Caco-2 (cell line): ENCODE measurements around the gene STX8. TPM values are rescaled to one million over a fixed set of nuclear protein-coding genes. Genes with fewer than 3 reads are reported as not detected.

ENCODE experiments used
- BruUV-seq: library from RNA; stranded (reverse); fragments of 400-500 nt; replicated peaks from 2 replicates; lab custom pipeline; 2021; lab: Mats Ljungman, UMichigan
- CTCF ChIA-PET: fragments of 300-600 bp; sonication (Branson Sonifier 250); formaldehyde crosslinking; loops from one replicate; lab custom pipeline; 2022; ENCODE audit warnings: antibody characterized with exemption; lab: Charles Lee
- POLR2A ChIA-PET: fragments of 300-600 bp; sonication (Branson Sonifier 250); formaldehyde crosslinking; loops from one replicate; lab custom pipeline; 2022; ENCODE audit warnings: antibody characterized with exemption; lab: Charles Lee
- DNase-seq, 2 experiments: peaks; one replicate each; pipeline versions ENCODE4 v3.0.0 to v3.0.0-alpha.2; 2020 to 2022
- H3K27me3 ChIP-seq: replicated peaks from 2 replicates; pipeline ENCODE4 v1.6.0; 2011; ENCODE audit warnings: low read length; ENCODE audit not compliant: control insufficient read depth, insufficient read depth
- H3K36me3 ChIP-seq: 2 replicates; pipeline ENCODE4 v1.5.1; 2011; ENCODE audit warnings: low read length; ENCODE audit not compliant: control insufficient read depth, insufficient read depth
- H3K4me1 ChIP-seq: fragments of 250-450 bp; sonication (Bioruptor Pico); 2 replicates; pipeline ENCODE4 v1.5.1; 2020; ENCODE audit warnings: mild to moderate bottlenecking
- H3K4me3 ChIP-seq: 2 replicates; pipeline ENCODE4 v1.5.1; 2011; ENCODE audit warnings: low read depth, mild to moderate bottlenecking, control low read depth, low read length
- H3K9me3 ChIP-seq: fragments of 250-450 bp; sonication (Bioruptor Pico); 2 replicates; pipeline ENCODE4 v1.5.1; 2020; ENCODE audit warnings: mild to moderate bottlenecking, moderate library complexity
- H3K27ac Mint-ChIP-seq: one replicate; pipeline ENCODE4 v1.8.0; 2022; ENCODE audit warnings: mixed read lengths; ENCODE audit not compliant: unreplicated experiment
- H3K27me3 Mint-ChIP-seq: one replicate; pipeline ENCODE4 v1.8.0; 2022; ENCODE audit warnings: mixed read lengths; ENCODE audit not compliant: insufficient read depth, unreplicated experiment
- H3K36me3 Mint-ChIP-seq: one replicate; pipeline ENCODE4 v1.8.0; 2022; ENCODE audit warnings: mild to moderate bottlenecking, mixed read lengths; ENCODE audit not compliant: insufficient read depth, unreplicated experiment
- H3K4me1 Mint-ChIP-seq: one replicate; pipeline ENCODE4 v1.8.0; 2022; ENCODE audit warnings: low read depth, mixed read lengths; ENCODE audit not compliant: unreplicated experiment
- H3K4me3 Mint-ChIP-seq: one replicate; pipeline ENCODE4 v1.8.0; 2022; ENCODE audit warnings: mild to moderate bottlenecking, moderate library complexity, mixed read lengths; ENCODE audit not compliant: unreplicated experiment
- H3K9me3 Mint-ChIP-seq: one replicate; pipeline ENCODE4 v1.8.0; 2022; ENCODE audit warnings: mixed read lengths; ENCODE audit not compliant: unreplicated experiment
- intact Hi-C: fragments of 100-400 bp; cut with micrococcal nuclease; formaldehyde crosslinking; loops from one replicate; pipeline ENCODE4 v1.10.0; 2022; ENCODE audit not compliant: unreplicated experiment
- total RNA-seq: library from RNA; stranded (reverse); gene quantifications from 2 replicates; pipeline ENCODE4 v1.2.3, GENCODE V29; 2022
- TF ChIP-seq, protein P1 (sequence below), 2 experiments: fragments of 200-600 bp in 1 of 2; IDR thresholded peaks; 1 replicate in 1 of 2; 2 replicates in 1 of 2; pipeline versions ENCODE4 v1.5.1 to v1.8.0; 2011 to 2022; ENCODE audit warnings: antibody characterized with exemption in 1 of 2, control low read depth in 1 of 2, inconsistent platforms in 1 of 2, low read depth in 1 of 2, low read length in 1 of 2, mild to moderate bottlenecking in 1 of 2, moderate library complexity in 1 of 2; ENCODE audit not compliant: insufficient read depth in 1 of 2, severe bottlenecking in 1 of 2, unreplicated experiment in 1 of 2

STX8 gene
- total RNA-seq, 1 experiment from 2014 or later: 22.6 TPM

DNA sequence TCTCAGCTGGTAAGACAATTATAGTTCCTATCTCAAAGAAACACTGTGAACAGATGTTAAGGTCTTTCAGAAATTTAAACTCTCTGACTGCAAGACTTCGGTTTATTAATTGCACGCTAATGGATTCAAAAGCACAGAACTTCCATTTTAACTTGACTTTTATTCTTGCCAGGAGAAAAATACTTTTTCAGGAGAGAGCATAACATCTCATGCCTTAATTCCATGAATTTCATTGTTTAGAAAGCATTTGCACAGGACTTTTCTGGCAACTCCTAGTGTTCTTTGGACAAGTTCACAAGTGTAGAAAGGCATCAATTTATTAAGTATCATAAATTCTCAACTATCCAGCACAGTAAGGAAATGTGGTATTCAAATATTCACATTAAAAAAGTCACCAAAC lies 22.4 kb downstream of the STX8 start:
- Mint-ChIP-seq H3K27me3 (no peaks in the 10 kb centered on the region), H3K36me3 (no peaks in the 10 kb centered on the region), H3K4me3 (no peak overlapping the region), H3K9me3 (no peaks in the 10 kb centered on the region), H3K4me1 (no peaks in the 10 kb centered on the region), H3K27ac (no peak overlapping the region)
- TF ChIP-seq, protein P1, sequence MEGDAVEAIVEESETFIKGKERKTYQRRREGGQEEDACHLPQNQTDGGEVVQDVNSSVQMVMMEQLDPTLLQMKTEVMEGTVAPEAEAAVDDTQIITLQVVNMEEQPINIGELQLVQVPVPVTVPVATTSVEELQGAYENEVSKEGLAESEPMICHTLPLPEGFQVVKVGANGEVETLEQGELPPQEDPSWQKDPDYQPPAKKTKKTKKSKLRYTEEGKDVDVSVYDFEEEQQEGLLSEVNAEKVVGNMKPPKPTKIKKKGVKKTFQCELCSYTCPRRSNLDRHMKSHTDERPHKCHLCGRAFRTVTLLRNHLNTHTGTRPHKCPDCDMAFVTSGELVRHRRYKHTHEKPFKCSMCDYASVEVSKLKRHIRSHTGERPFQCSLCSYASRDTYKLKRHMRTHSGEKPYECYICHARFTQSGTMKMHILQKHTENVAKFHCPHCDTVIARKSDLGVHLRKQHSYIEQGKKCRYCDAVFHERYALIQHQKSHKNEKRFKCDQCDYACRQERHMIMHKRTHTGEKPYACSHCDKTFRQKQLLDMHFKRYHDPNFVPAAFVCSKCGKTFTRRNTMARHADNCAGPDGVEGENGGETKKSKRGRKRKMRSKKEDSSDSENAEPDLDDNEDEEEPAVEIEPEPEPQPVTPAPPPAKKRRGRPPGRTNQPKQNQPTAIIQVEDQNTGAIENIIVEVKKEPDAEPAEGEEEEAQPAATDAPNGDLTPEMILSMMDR (IDR thresholded peaks at IDR 0.05; ENCODE audit: insufficient read depth in 1 of 2, low read depth in 1 of 2, low read length in 1 of 2, severe bottlenecking in 1 of 2, unreplicated experiment in 1 of 2): no peak
- intact Hi-C loops: no loop called here
- no peaks in the 10 kb centered on the region for H3K36me3 ChIP-seq
- no peaks in the 10 kb centered on the region for H3K9me3 ChIP-seq
- H3K4me1 ChIP-seq: no peaks in the 10 kb centered on the region
- POLR2A ChIA-PET: no interaction called here
- CTCF ChIA-PET: no interaction called here
- H3K27me3 ChIP-seq: no peaks in the 10 kb centered on the region
- no peak overlapping the region for H3K4me3 ChIP-seq
- no peak for DNase-seq
- no TSS peak for BruUV-seq

DNA sequence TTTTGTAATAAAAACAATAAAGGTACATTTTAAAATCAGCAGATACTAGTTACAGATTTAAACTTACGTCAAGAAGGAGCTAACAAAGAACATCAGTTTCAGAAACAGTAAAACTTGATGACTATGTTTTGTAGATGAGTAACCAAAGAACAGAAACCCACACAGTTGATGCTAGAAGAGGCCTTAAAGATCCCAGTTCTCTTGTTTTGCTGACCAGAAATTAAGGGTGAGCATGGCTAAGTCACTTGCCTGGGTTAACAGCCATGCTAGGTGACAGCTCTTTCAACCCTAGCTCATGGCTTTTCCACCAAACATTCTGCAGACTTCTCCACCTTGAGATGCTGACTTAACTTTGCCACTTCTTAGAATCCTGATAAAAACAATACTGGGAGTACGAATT lies 26.4 kb downstream of the STX8 start:
- Mint-ChIP-seq H3K4me1 (no peaks in the 10 kb centered on the region), H3K36me3 (no peaks in the 10 kb centered on the region), H3K4me3 (no peak overlapping the region), H3K9me3 (no peaks in the 10 kb centered on the region), H3K27me3 (no peaks in the 10 kb centered on the region), H3K27ac (no peak overlapping the region)
- no TSS peak for BruUV-seq
- Histone ChIP-seq H3K4me3 (no peak overlapping the region), H3K9me3 (no peaks in the 10 kb centered on the region), H3K36me3 (no peaks in the 10 kb centered on the region), H3K27me3 (no peaks in the 10 kb centered on the region), H3K4me1 (no peaks in the 10 kb centered on the region)
- TF ChIP-seq, protein P1 (IDR thresholded peaks at IDR 0.05; ENCODE audit: insufficient read depth in 1 of 2, low read depth in 1 of 2, low read length in 1 of 2, severe bottlenecking in 1 of 2, unreplicated experiment in 1 of 2): no peak
- ChIA-PET CTCF (no interaction called here), POLR2A (no interaction called here)
- no peak for DNase-seq
- intact Hi-C loops: no loop called here

DNA sequence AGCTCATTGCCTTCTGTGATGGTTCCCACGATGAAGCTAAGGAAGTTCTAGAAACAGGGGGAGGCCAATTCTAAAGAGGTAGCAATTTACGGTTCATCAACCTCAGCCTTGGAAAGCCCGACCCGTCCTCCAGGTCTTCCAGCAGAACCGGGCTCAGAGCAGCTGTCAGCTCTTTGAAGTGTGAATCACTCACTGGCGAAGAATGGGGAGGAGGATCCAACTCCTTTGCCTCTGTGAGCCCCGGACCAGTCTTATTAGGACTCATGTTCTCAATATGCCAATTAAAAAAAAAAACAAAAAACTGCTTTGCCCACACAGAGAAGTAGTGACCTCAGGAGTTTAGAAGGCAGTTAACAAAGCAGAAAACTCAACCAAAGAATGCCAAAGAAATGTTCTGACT lies 31.4 kb downstream of the STX8 start:
- POLR2A ChIA-PET: no interaction called here
- no peak overlapping the region for H3K4me3 Mint-ChIP-seq
- TF ChIP-seq, protein P1 (IDR thresholded peaks at IDR 0.05; ENCODE audit: insufficient read depth in 1 of 2, low read depth in 1 of 2, low read length in 1 of 2, severe bottlenecking in 1 of 2, unreplicated experiment in 1 of 2): no peak
- H3K4me1 ChIP-seq: no peaks in the 10 kb centered on the region
- H3K27ac Mint-ChIP-seq: no peak overlapping the region
- H3K4me3 ChIP-seq: no peak overlapping the region
- no peaks in the 10 kb centered on the region for H3K27me3 Mint-ChIP-seq
- intact Hi-C loops: no loop called here
- DNase-seq: no peak
- H3K4me1 Mint-ChIP-seq: no peaks in the 10 kb centered on the region
- H3K36me3 ChIP-seq: no peaks in the 10 kb centered on the region
- no peaks in the 10 kb centered on the region for H3K9me3 ChIP-seq
- no peaks in the 10 kb centered on the region for H3K27me3 ChIP-seq
- no peaks in the 10 kb centered on the region for H3K36me3 Mint-ChIP-seq
- no peaks in the 10 kb centered on the region for H3K9me3 Mint-ChIP-seq
- BruUV-seq: no TSS peak
- CTCF ChIA-PET: no interaction called here
